CD4-positive, alpha-beta T cell (primary cell): Measurements from ENCODE around the gene ULK4. TPM values are rescaled to one million over a fixed set of nuclear protein-coding genes. Genes with fewer than 3 reads are reported as not detected.

Experiments
- ATAC-seq: fragments of 200-7000 bp; cut with Tn5 transposase; one replicate; pipeline ENCODE4 v1.10.0; 2022; ENCODE audit warnings: mild to moderate bottlenecking; ENCODE audit not compliant: poor library complexity
- CTCF ChIA-PET: fragments of 350-600 bp; sonication (Branson Sonifier 250); formaldehyde crosslinking; loops from one replicate; lab custom pipeline; 2021; ENCODE audit warnings: antibody characterized with exemption, inconsistent platforms; lab: Charles Lee
- POLR2A ChIA-PET: fragments of 350-600 bp; sonication (Branson Sonifier 250); formaldehyde crosslinking; loops from one replicate; lab custom pipeline; 2021; ENCODE audit warnings: antibody characterized with exemption, inconsistent platforms; lab: Charles Lee
- DNase-seq, 14 experiments: peaks; one replicate each; pipeline ENCODE4 v3.0.0-alpha.2; 2013 to 2020; ENCODE audit warnings: mixed read lengths in 2 of 14
- H3K27ac ChIP-seq, 2 donors: one replicate each; pipeline versions ENCODE4 v1.5.1 to v1.7.0; 2013; ENCODE audit warnings: low read length in 2 of 2, low read depth in 1 of 2, mild to moderate bottlenecking in 1 of 2
- H3K27me3 ChIP-seq, 2 experiments: 1 replicate in 1 of 2; 2 replicates in 1 of 2; pipeline versions ENCODE4 v1.6.1 to v1.7.0; 2013; ENCODE audit warnings: low read length in 2 of 2, control low read depth in 1 of 2, mild to moderate bottlenecking in 1 of 2, moderate library complexity in 1 of 2; ENCODE audit not compliant: insufficient read depth in 2 of 2, control insufficient read depth in 1 of 2
- H3K36me3 ChIP-seq: one replicate; pipeline ENCODE4 v1.6.1; 2013; ENCODE audit warnings: low read length, control low read depth; ENCODE audit not compliant: insufficient read depth
- H3K4me1 ChIP-seq: one replicate; pipeline ENCODE4 v1.6.1; 2013; ENCODE audit warnings: low read length, control low read depth; ENCODE audit not compliant: insufficient read depth
- H3K4me3 ChIP-seq: one replicate; pipeline ENCODE4 v1.5.1; 2013; ENCODE audit warnings: mild to moderate bottlenecking, low read length, moderate library complexity
- H3K9me3 ChIP-seq, 2 experiments: 1 replicate in 1 of 2; 2 replicates in 1 of 2; pipeline versions ENCODE4 v1.6.1 to v1.7.0; 2013; ENCODE audit warnings: low read length in 2 of 2, mild to moderate bottlenecking in 2 of 2, control low read depth in 1 of 2, moderate library complexity in 1 of 2; ENCODE audit not compliant: control insufficient read depth in 1 of 2, insufficient read depth in 1 of 2
- H3K27ac Mint-ChIP-seq: one replicate; pipeline ENCODE4 v1.8.0; 2020; ENCODE audit warnings: mixed read lengths
- H3K27me3 Mint-ChIP-seq: one replicate; pipeline ENCODE4 v1.8.0; 2021; ENCODE audit warnings: mixed read lengths
- H3K36me3 Mint-ChIP-seq: one replicate; pipeline ENCODE4 v1.8.0; 2021; ENCODE audit warnings: low read depth, mixed read lengths
- H3K4me1 Mint-ChIP-seq: one replicate; pipeline ENCODE4 v1.8.0; 2021; ENCODE audit warnings: low read depth, mixed read lengths
- H3K4me3 Mint-ChIP-seq: one replicate; pipeline ENCODE4 v1.8.0; 2020; ENCODE audit warnings: mild to moderate bottlenecking, mixed read lengths
- H3K9me3 Mint-ChIP-seq: one replicate; pipeline ENCODE4 v1.8.0; 2020; ENCODE audit warnings: mixed read lengths
- CTCF ChIP-seq: fragments of 200-600 bp; IDR thresholded peaks from one replicate; pipeline ENCODE4 v1.8.0; 2022; ENCODE audit warnings: antibody characterized with exemption, mild to moderate bottlenecking
- intact Hi-C, 2 experiments: fragments of 100-400 bp; cut with DNase I in 1 of 2; cut with micrococcal nuclease in 1 of 2; formaldehyde crosslinking; loops; one replicate each; pipeline versions ENCODE4 v1.15.1 to v1.9.0; 2023 to 2025; cut with DNase I, micrococcal nuclease
- total RNA-seq, 174 experiments: library from RNA in 2 of 174; stranded (reverse) in 2 of 174; gene quantifications; one replicate each; pipeline ENCODE4 v1.2.3 and lab custom pipeline; 2021 to 2026

The ULK4 gene
- total RNA-seq, 2 experiments from 2014 or later, result 23.8 to 28.6 TPM

GRCh38 chr3:41997702-41998550 lies 36.0 kb upstream of the ULK4 start:
- no peaks in the 10 kb centered on the region for H3K4me1 Mint-ChIP-seq
- intact Hi-C loops, result no loop called here
- DNase-seq (peak in 1 of 14 experiments; percentile 8), ATAC-seq (no peak)
- CTCF ChIA-PET, result interaction anchor here (0.6 to 1.5 kb wide), 2 partner anchors 41 to 102 kb away, joined by 3 to 6 read pairs; no protein-coding TSS in a partner anchor
- TF ChIP-seq CTCF, result no peak
- H3K27me3 ChIP-seq, result no peaks in the 10 kb centered on the region
- H3K4me1 ChIP-seq, result no peaks in the 10 kb centered on the region
- no peaks in the 10 kb centered on the region for H3K36me3 Mint-ChIP-seq
- H3K27me3 Mint-ChIP-seq, result peaks cover 5% of the 10 kb centered on the region
- no peak overlapping the region for H3K4me3 ChIP-seq
- H3K9me3 ChIP-seq, result no peaks in the 10 kb centered on the region
- H3K27ac ChIP-seq, result no peak overlapping the region
- H3K4me3 Mint-ChIP-seq, result no peak overlapping the region
- H3K36me3 ChIP-seq, result no peaks in the 10 kb centered on the region
- H3K27ac Mint-ChIP-seq, result no peak overlapping the region
- POLR2A ChIA-PET, result no interaction called here
- no peaks in the 10 kb centered on the region for H3K9me3 Mint-ChIP-seq

- CTCF ChIA-PET, result no interaction called here
- Mint-ChIP-seq H3K4me3 (no peak overlapping the region), H3K9me3 (no peaks in the 10 kb centered on the region), H3K4me1 (no peaks in the 10 kb centered on the region), H3K27me3 (peaks cover 5% of the 10 kb centered on the region), H3K27ac (no peak overlapping the region), H3K36me3 (no peaks in the 10 kb centered on the region)
- intact Hi-C loops, result no loop called here
- Histone ChIP-seq H3K36me3 (no peaks in the 10 kb centered on the region), H3K4me3 (no peak overlapping the region), H3K9me3 (no peaks in the 10 kb centered on the region), H3K4me1 (no peaks in the 10 kb centered on the region), H3K27me3 (no peaks in the 10 kb centered on the region), H3K27ac (no peak overlapping the region)
- POLR2A ChIA-PET, result no interaction called here
- no peak for DNase-seq
- ATAC-seq, result no peak
- TF ChIP-seq CTCF, result no peak
These were observed 29.5 kb upstream of the ULK4 start for GRCh38 chr3:41991437-41991836.

- TF ChIP-seq CTCF, result no peak
- no peak for DNase-seq
- ATAC-seq, result no peak
- peaks cover 2% of the 10 kb centered on the region for H3K27me3 Mint-ChIP-seq
- Histone ChIP-seq H3K27ac (no peak overlapping the region), H3K9me3 (no peaks in the 10 kb centered on the region), H3K4me1 (no peaks in the 10 kb centered on the region), H3K36me3 (no peaks in the 10 kb centered on the region), H3K27me3 (no peaks in the 10 kb centered on the region), H3K4me3 (no peak overlapping the region)
- H3K4me1 Mint-ChIP-seq, result no peaks in the 10 kb centered on the region
- H3K9me3 Mint-ChIP-seq, result no peaks in the 10 kb centered on the region
- H3K4me3 Mint-ChIP-seq, result no peak overlapping the region
- H3K36me3 Mint-ChIP-seq, result no peaks in the 10 kb centered on the region
- POLR2A ChIA-PET, result no interaction called here
- no peak overlapping the region for H3K27ac Mint-ChIP-seq
- CTCF ChIA-PET, result no interaction called here
- intact Hi-C loops, result no loop called here
These were observed 27.6 kb upstream of the ULK4 start for GRCh38 chr3:41989518-41989917.
